NCI-H2171 treated with DMSO at 0.1 percent for 48 hours (cell line): ENCODE measurements around the gene CIDEB.

Experiments used
- DNase-seq: peaks from one replicate; lab custom pipeline; 2025; lab: John Stamatoyannopoulos, UW

CIDEB gene

GRCh38 chr14:24312736-24313507 lies 5.1 kb upstream of the CIDEB start:
- no peak for DNase-seq

- DNase-seq: no peak
Measured at GRCh38 chr14:24311837-24312615, 4.2 kb upstream of the CIDEB start.

- no peak for DNase-seq
Measured at GRCh38 chr14:24310646-24311604, 3.1 kb upstream of the CIDEB start, which contains the start of gene LTB4R. Gene LTB4R (plus strand): TSS chr14:24311502. CDS start chr14:24315652, 4,150 bp downstream.

GRCh38 chr14:24310265-24310645 lies 2.5 kb upstream of the CIDEB start:
- DNase-seq: no peak

GRCh38 chr14:24309538-24310264 lies 1.9 kb upstream of the CIDEB start, which contains the start of gene LTB4R2:
Gene LTB4R2 (plus strand): TSS chr14:24310140. CDS start chr14:24310665, 525 bp downstream.
- DNase-seq: no peak

- no peak for DNase-seq
Measured at GRCh38 chr14:24308342-24309124, 756 bp upstream of the CIDEB start.

DNA sequence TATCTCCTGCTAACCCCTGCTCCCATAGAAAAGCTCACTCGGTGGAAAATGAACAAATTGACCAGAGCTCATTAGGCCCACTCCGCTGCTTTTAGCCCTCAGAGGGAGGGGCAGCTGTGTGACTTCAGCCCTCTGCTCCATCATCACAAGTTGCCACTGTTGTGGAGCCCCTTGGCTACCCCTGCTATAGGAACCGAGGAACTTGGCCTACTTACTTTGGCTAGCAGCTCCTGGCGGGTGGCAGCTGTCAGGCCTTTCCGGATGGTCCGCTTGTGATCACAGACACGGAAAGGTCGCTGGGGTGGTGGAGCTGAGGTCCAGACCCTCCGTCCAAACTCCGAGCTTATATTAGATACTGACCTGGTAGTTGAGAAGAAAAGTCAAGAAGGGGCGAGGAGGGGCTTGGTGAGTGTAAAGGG lies 612 bp downstream of the CIDEB start:
- DNase-seq: no peak

GRCh38 chr14:24304019-24304387 lies 3.8 kb downstream of the CIDEB start:
- no peak for DNase-seq

DNA sequence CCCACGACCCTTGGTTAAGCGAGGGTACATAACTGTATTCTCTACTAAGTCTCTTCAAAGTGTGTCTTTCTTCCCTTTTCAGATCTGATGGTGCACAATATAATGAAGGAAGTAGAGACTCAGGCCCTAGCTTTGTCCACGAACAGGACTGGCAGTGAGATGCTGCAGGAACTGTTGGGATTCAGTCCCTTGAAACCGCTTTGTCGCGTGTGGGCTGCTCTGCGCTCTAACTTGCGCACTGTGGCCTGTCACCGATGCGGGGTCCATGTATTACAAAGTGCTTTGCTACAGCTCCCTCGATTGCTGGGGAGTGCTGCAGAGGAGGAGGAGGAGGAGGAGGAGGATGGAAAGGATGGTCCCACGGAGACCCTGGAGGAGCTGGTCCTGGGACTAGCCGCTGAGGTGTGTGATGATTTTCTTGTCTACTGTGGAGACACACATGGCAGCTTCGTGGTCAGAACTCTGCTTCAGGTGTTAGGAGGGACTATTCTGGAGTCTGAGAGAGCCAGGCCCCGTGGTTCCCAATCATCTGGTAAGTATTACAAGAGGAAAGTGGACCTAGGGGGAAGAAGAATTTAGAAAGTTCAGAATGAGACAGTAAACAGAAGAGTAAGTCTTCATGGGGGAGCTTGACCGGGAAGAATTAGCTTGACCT lies 7.3 kb downstream of the CIDEB start:
- no peak for DNase-seq

GRCh38 chr14:24299255-24300191 lies 8.3 kb downstream of the CIDEB start, which contains the start of the genes DHRS1 and NOP9:
Gene DHRS1 (minus strand): TSS chr14:24299780. CDS start chr14:24299106, 674 bp downstream.
Gene NOP9 (plus strand): TSS chr14:24299850. CDS start chr14:24299955, 105 bp downstream.
- DNase-seq: peak; percentile 86

GRCh38 chr14:24298892-24299254 lies 8.9 kb downstream of the CIDEB start:
- DNase-seq: no peak

- DNase-seq: peak; percentile 63
Measured at GRCh38 chr14:24297190-24297964, 10.4 kb downstream of the CIDEB start.

GRCh38 chr14:24296341-24297157 lies 11.2 kb downstream of the CIDEB start:
- peak; percentile 64 for DNase-seq

- no peak for DNase-seq
Measured at GRCh38 chr14:24293525-24293924, 14.3 kb downstream of the CIDEB start.

DNA sequence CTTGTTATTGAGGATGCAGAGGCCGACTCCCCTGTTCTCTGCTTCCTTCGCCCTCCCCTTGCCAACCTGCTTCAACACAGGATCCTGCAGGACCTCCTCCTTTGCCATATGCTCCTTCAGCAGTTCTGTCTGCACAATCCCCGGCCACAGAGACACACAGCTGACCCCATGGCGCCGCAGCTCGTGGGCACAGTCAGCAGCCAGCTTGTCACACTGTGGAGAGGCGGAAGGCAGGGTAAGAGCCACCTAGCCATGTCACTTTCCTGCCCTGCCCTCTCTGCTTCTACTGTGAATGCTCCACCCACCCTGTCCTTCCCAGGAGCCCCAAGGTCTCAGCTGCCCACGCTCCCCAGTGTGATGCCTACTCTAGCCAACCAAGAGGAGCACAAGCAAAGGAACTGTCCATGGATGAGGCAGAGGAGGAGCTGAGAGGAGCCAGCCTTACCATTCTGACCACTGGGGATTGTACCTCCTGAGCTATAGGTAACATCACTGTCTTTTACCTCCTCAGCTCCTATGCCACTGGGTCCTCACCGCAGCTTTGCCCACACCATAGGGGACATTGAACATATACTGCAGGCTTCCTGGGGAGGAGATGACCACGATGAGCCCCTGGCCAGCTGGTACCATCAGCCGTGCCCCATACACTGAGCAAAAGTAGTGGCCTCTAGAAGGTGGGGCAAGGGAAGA lies 15.5 kb downstream of the CIDEB start:
- no peak for DNase-seq

- DNase-seq: no peak
Measured at GRCh38 chr14:24291446-24292117, 16.2 kb downstream of the CIDEB start.
